GM19240 (cell line): Measurements from ENCODE around the gene SLC22A17.

Experiments used
- DNase-seq: peaks from one replicate; pipeline ENCODE4 v3.0.0; 2011; ENCODE audit warnings: low spot score; ENCODE audit not compliant: insufficient read length

SLC22A17 gene

DNA sequence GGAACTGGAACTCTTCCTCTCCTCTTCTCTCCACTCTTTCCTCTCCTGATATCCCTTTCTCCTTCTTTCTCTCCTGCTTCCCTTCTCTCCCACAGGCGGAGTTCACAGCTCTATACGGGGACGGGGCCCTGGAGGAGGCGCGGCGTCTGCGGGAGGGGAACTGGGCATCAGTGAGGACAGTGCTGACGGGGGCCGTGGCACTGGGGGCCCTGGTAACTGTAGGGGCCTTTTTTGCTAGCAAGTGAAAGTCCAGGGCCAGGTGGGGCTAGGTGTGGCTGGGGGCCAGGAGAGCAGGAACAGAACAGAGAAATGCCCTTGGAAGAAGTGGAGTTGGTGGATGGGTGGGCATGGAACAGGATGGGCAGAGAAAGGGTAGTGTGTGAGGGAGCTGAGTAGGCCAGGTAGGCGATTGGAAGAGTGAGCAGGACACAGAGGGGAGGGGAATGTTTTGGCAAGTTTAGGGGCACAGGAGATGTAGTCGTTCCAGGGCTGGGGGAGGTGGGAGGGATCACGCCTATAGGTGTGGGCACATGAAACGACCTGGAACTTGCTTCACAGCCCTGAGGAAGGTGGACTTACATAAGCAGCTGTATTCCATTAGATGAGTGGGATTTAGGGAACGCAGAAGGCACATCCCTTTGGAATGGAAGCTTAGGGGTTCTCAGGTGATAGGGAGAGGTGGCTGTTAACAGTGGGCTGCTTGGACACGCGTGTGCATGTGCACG is 43.8 kb downstream of the SLC22A17 start:
- DNase-seq: no peak

DNA sequence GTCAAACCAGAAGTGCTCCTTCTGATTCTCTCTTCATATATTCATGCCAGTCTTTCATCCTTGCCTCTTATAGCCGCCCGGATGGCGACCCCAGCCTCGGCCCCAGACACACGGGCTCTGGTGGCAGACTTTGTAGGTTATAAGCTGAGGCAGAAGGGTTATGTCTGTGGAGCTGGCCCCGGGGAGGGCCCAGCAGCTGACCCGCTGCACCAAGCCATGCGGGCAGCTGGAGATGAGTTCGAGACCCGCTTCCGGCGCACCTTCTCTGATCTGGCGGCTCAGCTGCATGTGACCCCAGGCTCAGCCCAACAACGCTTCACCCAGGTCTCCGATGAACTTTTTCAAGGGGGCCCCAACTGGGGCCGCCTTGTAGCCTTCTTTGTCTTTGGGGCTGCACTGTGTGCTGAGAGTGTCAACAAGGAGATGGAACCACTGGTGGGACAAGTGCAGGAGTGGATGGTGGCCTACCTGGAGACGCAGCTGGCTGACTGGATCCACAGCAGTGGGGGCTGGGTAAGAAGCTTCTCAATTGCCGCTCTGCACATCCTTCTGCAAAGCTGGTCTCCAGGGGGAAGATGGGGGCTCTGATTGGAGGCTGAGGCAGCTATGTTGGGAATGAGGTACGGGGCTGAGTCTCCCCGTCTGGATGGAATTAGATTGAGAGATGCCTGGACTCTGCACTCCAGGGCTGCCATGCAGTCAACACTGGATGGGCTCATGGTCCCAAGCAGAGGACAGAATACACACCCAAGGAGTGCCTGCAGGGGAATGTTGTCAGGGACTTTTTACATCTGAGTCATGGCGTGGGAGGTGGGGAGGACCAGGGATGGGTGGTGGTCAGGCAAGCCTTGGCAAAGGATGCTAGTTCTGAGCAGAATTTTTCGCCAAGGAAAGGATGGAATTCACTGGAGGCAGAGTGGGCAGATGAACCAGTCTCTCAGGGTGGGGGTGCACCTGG is 44.7 kb downstream of the SLC22A17 start:
- DNase-seq: no peak

DNA sequence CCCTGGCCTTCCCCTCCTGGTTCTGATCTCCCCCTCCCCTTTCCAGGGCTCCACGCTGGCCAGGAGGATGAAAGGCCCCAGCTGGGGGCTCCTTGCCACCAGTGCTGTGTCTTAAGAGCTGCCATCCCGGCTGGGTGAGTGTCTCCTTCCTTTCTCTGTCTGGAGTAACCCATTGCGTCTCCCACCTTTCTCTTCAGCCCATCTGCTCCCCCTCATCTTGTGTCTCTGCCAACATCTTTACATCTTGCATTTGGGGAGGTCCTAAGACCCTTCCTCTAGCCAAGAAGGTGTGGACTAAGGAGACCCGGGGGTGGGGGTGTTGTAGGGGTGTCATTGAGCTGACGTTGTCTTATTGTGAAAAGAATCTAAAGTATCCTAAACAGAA is 45.5 kb downstream of the SLC22A17 start:
- DNase-seq: no peak

DNA sequence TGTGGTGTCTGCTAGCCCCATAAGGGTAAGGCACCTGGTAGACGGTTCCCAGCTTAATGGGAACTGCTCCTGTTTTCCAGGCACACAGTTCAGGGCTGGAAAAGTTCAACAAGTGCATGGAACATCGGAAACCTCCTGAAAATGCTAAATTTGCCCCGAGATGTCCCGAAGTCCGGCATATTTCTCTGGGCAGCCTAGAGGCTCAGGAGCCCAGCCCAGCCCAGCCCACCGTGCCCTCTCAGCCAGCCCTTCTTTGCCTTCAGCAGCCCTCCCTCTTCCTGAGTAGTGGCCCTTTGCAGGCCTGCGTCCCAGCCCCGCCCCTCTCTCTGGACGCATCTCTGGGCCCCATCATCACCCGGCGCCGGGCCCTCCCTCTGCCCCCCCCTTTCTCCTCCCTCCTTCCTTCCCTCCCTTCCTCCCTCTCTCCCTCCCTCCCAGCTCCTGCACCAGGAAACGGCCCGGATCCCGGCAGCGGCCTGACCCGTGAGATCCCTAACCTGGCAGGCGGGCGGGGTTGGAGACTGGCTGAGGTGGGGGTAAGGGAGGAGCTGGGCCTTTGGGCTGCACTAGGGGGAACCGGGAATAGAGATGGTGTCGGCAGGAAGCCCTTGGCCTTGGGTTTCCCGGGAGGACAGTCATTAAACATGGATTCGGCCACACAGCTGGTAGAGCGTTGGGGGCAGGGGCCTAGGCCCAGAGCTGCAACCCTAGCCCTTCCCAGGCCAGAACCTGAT is 46.1 kb downstream of the SLC22A17 start, which contains the start of gene BCL2L2:
Gene BCL2L2, plus strand, starts transcription at position 422 of the 734 bp plus-strand sequence. CDS start 935 bp downstream, outside the sequence.
- no peak for DNase-seq

DNA sequence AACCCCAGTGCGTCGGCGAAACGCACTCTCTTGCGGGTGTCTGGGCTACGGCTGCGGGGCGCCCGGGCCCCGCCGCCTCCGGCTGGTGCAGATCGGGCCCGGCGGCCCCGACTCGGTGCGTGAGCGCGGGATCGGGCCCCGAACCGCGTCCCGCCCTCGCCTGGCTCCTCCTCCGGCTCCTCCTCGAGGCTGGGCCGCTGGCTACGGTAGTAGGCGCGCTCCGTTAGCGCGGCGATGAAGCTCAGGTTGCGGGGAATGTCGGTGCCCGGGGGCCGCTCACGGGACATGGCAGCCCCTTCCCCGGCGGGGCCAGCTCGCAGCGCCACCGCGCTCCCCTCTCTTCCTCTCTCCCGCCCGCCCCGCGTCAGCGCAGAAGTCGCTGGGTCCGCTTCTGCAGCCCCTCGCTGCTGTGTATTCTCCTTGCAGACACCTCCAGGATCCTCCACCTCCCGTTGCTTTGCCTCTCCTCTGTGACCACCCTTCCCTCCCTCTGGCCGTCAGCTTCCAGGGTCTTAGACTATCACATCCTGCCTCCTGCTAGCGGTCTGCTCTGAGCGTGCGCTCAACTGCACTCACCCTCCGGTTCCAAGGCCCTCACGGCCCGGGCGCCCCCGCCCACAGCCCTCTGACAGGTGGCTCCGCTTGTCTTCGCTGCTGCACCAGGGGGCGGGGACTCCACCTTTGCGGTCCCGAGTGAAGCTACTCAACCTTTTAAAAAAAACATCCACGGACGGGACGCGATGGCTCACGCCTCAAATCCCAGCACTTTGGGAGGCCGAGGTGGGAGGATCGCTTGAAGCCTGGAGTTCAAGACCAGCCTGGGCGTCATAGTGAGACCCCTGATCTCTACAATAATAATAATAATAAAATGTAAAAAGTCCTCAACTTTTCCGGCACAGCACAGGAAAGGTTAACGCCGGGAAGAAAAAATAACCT is 50.1 kb downstream of the SLC22A17 start, which contains the start of gene PPP1R3E:
Gene PPP1R3E, minus strand, starts transcription at position 570 of the 936 bp plus-strand sequence. Its CDS starts 283 bp downstream, at position 287.
- DNase-seq: no peak

DNA sequence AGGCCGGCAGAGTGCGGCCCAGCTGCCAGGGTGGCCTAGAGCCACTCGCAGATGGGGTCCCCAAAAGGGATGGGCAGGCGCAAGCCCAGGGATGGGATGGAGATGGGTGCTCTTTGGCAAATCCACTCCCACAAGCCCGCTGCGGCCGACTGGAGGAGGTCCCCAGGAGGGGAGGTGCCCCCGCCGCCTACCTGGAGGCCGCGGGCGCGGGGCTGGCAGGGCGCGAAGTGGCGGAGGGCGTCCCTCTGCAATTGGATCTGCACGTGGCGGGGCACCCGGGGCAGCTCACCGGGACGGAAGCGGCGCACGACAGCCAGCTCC is 50.8 kb downstream of the SLC22A17 start:
- DNase-seq: no peak

DNA sequence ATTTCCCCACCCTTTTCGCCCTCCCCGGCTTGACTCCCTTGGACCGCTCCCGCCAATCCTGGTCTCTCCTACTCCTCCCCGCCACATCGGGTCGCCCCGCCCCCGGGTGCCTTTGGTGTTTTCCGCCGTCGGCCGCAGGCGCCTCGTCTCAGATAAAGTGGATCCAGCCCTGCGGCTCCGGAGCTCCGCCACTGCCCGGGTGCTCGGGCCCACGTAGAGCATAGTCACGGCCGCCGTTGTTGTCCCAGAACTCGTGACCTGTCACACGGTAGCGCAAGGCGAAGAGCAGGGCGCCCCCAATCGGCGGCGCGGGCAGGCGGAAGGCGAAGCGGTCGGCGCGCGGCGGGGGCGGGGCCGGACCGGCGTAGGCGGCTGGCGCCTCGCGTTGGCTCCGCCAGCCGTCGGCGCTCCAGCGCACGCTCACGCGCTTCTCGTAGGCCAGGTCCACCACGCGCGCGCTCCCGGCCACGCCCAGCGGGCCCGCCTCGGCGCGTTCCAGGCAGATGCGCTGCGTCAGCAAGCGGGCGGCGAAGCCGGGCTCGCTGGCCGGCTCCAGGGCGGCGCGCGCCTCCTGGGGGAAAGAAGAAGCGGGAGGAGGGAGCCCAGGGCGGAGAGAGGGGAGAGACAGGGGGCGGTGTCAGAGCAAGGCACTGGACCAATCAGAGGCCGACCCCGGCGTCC is 51.3 kb downstream of the SLC22A17 start:
- DNase-seq: peak; percentile 93

DNA sequence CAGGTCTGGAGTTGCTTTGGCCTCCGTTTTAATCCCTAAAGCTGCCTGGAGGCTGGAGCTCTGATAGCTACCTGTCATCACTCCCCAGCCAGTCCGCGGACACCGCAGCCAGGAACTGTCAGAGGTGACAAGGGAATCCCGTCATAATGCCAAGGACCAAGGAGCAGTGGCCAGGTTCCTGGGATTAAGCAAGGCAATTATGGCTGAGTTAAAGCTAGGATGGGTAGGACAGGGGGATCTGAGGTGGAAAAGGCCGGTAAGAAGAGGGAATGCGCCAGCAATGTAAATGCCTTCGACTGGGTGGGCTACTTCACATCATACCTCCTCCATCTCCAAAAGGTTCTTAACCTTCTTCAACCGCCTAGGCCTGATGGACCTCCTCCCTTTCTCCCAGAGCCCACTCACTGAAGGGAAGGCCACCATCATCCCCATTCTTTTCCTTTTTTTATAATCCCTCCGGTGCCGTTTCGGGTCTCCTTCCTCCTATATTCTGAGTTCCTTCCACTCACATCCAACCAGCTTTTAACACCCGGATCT is 51.9 kb downstream of the SLC22A17 start:
- no peak for DNase-seq

DNA sequence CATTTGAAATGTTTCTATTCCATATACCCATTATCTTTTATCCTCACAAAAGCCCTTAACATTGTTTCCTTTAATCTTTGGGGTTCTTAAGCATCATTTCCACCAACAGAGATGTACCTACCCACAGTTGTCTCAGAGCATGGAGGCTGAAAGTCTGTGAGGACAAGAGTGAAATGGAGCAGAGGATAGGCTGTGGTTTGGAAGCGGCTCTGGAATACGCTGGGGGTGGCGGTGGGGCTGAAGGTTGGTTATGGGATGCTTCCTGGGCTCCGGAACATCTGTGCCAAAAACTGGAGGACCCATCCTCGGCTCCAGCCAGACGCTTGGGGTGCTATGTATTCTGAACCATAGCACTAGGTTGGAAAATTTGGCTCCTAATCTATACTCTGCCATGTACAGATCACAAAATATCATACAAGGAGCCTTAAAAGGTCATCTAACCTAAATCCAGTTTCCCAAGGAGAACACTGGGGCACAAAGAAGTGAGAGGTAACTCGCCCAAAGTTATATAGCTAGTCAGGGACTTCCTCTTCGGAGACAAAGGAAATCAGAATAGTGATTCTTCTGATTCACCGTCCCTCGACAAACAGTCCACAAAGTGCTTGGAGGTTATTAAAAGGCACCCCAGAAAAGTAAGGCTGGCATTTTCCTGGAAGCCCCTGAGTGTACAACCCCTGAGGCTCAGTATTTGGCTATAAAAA is 52.6 kb downstream of the SLC22A17 start:
- DNase-seq: no peak

DNA sequence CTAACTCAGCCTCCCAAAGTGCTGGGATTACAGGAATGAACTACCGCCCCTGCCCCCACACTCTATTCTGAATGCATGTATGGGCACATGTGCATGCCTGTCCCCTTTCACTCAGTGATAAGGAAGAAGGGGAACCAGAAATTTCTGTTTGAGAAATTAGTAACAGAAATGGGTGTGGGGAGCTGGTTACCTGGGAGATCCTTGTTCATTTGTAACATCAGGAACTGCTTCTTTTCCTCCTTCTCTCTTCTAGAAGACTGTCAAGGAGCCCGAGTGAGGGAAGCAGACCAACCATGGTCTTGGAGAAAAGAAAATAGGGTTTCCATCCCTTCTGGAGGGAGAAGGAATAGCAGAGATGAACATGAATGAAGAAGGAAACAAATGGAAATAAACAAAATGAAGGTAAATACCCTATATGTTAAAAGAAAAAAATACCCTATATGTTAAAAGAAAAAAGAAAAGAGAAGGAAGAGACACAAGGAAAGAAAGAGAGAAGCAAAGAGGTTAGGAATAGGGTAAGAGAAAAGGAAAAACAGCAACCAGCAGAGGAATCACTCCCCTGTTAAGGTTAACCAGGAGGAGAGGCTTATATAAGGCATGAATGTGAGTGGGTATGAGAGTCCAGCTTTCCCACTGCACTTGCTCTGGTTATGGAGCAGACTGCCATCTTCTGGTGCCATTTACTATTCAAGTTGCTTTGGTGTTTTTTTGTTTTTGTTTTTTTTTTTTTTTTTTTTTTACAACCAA is 53.3 kb downstream of the SLC22A17 start:
- no peak for DNase-seq

DNA sequence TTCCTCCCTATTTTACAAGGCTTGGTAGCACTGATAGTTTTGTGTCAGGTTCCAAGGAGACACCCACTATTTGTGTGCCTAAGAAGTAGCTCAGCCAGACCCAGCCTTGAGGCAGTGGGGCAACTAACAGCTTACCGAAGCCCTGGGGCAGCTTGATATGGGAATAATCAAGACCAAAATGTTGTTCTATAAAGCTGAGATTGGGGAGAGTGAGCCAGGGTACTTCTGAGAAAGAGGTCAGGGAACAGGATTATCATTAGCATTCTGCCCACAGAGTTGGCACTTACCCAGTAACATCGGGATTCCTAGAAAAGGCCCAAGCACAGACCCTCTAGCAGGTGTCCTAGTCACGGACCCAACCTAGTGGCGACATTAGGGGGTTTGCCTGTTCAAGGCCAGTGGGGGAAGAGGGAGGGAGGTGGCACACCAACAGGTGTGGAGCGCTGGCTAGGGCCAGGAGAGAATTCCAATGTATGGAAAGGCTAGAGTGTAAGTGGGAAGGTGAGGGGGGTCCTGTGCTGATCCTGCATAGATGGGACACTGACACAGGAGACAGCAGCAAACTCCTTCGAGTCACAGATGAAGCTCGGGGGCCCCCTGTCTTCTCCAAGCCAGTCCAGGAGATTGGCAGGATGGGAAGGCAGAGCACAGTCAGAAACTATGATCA is 54.9 kb downstream of the SLC22A17 start:
- DNase-seq: no peak

DNA sequence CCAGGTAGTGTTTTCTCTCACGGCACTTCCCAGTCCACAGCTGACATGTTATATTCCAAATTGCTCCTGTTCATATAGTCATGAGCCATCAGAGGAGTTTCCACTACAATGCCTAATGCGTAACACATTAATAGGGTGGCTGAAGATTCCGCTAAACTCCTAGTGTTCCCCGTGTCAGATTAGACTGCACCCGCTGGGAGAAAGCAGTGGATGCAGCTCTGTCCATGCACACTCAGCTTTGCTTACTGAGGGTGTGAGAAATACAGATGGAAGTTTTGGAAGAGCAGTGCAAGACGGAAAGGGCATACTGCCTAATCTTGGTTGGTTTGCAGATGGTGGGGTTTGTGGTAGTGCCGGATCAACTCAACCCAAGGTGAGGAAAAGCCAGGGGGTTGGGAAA is 55.6 kb downstream of the SLC22A17 start:
- no peak for DNase-seq
